HepG2 (cell line): ENCODE measurements around the gene KCNQ1OT1. TPM values are rescaled to one million over a fixed set of nuclear protein-coding genes. Genes with fewer than 3 reads are reported as not detected.

Experiments
- AFF4 ChIP-seq: sonication (generic); formaldehyde crosslinking; IDR thresholded peaks from 2 replicates; pipeline ENCODE4 v1.4.0; 2020; ENCODE audit warnings: missing genetic modification reagents
- BCLAF1 ChIP-seq: fragments of 450-650 bp; IDR thresholded peaks from 2 replicates; pipeline ENCODE4 v1.6.1; 2017; ENCODE audit warnings: mild to moderate bottlenecking
- CREB3 ChIP-seq: sonication (generic); formaldehyde crosslinking; IDR thresholded peaks from 2 replicates; pipeline ENCODE4 v1.5.0; 2020; ENCODE audit warnings: missing genetic modification reagents
- FOXA1 ChIP-seq, 2 experiments: fragments of 450-650 bp in 1 of 2; sonication (generic) in 1 of 2; formaldehyde crosslinking in 1 of 2; IDR thresholded peaks; 2 replicates each; pipeline versions ENCODE4 v1.4.0 to v1.6.1; 2016 to 2020; ENCODE audit warnings: missing genetic modification reagents in 1 of 2
- HOMEZ ChIP-seq: IDR thresholded peaks from 2 replicates; pipeline ENCODE4 v1.6.1; 2016; ENCODE audit warnings: low read depth
- IKZF4 ChIP-seq: sonication (generic); formaldehyde crosslinking; IDR thresholded peaks from 2 replicates; pipeline ENCODE4 v1.5.1; 2020; ENCODE audit warnings: borderline replicate concordance, mild to moderate bottlenecking, low read depth, missing genetic modification reagents; ENCODE audit errors: not compliant biosample characterization
- PAXIP1 ChIP-seq: sonication (generic); formaldehyde crosslinking; conservative IDR thresholded peaks from 2 replicates; pipeline ENCODE4 v1.4.0; 2020; ENCODE audit warnings: mild to moderate bottlenecking, missing genetic modification reagents, moderate library complexity
- POGZ ChIP-seq: sonication (generic); formaldehyde crosslinking; IDR thresholded peaks from 2 replicates; pipeline ENCODE4 v1.4.0; 2020; ENCODE audit warnings: mild to moderate bottlenecking, missing genetic modification reagents
- SUZ12 ChIP-seq: fragments of 150-350 bp; IDR thresholded peaks from 2 replicates; pipeline ENCODE4 v1.6.1; 2014; ENCODE audit warnings: low read depth, low read length
- YEATS4 ChIP-seq: sonication (generic); formaldehyde crosslinking; IDR thresholded peaks from 2 replicates; pipeline ENCODE4 v1.4.0; 2020; ENCODE audit warnings: missing genetic modification reagents, borderline replicate concordance
- ZNF260 ChIP-seq: sonication (generic); formaldehyde crosslinking; IDR thresholded peaks from 2 replicates; pipeline ENCODE4 v1.4.0; 2020; ENCODE audit warnings: missing genetic modification reagents, low read depth, mild to moderate bottlenecking, borderline replicate concordance
- ZNF280B ChIP-seq: sonication (generic); formaldehyde crosslinking; IDR thresholded peaks from 2 replicates; pipeline ENCODE4 v1.5.0; 2020; ENCODE audit warnings: missing genetic modification reagents, mild to moderate bottlenecking, borderline replicate concordance
- ZNF331 ChIP-seq: sonication (generic); formaldehyde crosslinking; IDR thresholded peaks from 2 replicates; pipeline ENCODE4 v1.4.0; 2020; ENCODE audit warnings: missing genetic modification reagents
- polyA plus RNA-seq, 8 experiments: library from polyadenylated mRNA; depleted of rRNA in 3 of 8; stranded (reverse) in 7 of 8; unstranded in 1 of 8; fragments of >200 nt; fragmentation: Illumina TruSeq in 4 of 8; extraction: Trizol in 4 of 8; gene quantifications; 2 replicates each; pipeline versions ENCODE4 v1.2.1 to v1.2.3, GENCODE V29; 2011 to 2016; ENCODE audit warnings: low read depth in 4 of 8, missing spikeins in 1 of 8, mixed read lengths in 1 of 8; ENCODE audit not compliant: insufficient read depth in 1 of 8
- total RNA-seq, 5 experiments: library from RNA; depleted of rRNA; stranded (reverse); fragments of >200 nt; fragmentation: Illumina TruSeq; extraction: Trizol; gene quantifications; 2 replicates each; pipeline ENCODE4 v1.2.3, GENCODE V29; 2016; ENCODE audit warnings: low read depth in 1 of 5

KCNQ1OT1 gene
- total and polyA plus RNA-seq, 2 of the 13 experiments (the other 11 are each of a cell fraction or from before 2014, with no cell fraction given), result 1.3 to 18.9 TPM

- TF ChIP-seq ZNF280B, result no peak
- no peak for TF ChIP-seq ZNF260 (CRISPR knock-in tag)
- TF ChIP-seq PAXIP1 (CRISPR knock-in tag), result peak; percentile 89
- no peak for TF ChIP-seq BCLAF1
- TF ChIP-seq HOMEZ (CRISPR knock-in tag), result peak; percentile 29; the same call in 1 of the 2 replicates
- TF ChIP-seq ZNF331 (CRISPR knock-in tag), result peak; percentile 77
- no peak for TF ChIP-seq SUZ12
- TF ChIP-seq AFF4 (CRISPR knock-in tag), result peak; percentile 94
- TF ChIP-seq FOXA1 (IDR thresholded peaks at IDR 0.05), result no peak
- TF ChIP-seq FOXA1 (CRISPR knock-in tag; IDR thresholded peaks at IDR 0.05), result peak; percentile 76
- no peak for TF ChIP-seq IKZF4 (CRISPR knock-in tag)
- TF ChIP-seq YEATS4 (CRISPR knock-in tag), result peak; percentile 71
- TF ChIP-seq POGZ (CRISPR knock-in tag), result peak; percentile 74
- TF ChIP-seq CREB3 (CRISPR knock-in tag), result no peak
These were observed 32.6 kb upstream of the KCNQ1OT1 start (continued) for GRCh38 chr11:2732261-2732939.
